Measurements from ENCODE around the gene HRH3. TPM values are rescaled to one million over a fixed set of nuclear protein-coding genes. Genes with fewer than 3 reads are reported as not detected.
A peak's percentile ranks its signal among the peaks of the same experiment; 100 is the strongest.

Gene HRH3
- total RNA-seq, 4 donors from 2014 or later: not detected

DNA sequence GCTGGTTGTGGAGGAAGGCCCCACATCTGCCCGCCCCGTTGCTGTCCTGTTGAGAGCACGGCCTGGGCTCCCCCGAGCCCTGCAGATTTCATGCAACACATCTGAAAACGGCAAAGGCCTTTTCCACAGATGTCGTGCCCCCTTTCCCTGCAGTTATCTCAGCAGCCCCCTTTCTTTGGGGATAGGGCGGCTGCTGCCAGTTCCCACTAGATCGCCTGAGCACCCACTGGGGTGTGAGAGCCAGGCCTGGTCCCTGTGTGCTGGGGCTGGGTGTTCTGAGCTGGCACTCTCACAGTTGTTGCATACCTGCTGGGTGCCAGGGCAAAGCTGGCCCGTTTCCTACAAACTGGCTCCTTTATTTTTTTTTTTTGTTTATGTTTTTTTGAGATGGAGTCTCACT, 49.5 kb downstream of the HRH3 start:
- Histone ChIP-seq H3K27me3 (no peaks in the 10 kb centered on the region), H3K9me3 (no peaks in the 10 kb centered on the region), H3K4me1 (peaks cover 5 to 9% of the 10 kb centered on the region in 2 donors), H3K36me3 (peaks cover 0 to 42% of the 10 kb centered on the region in 2 donors), H3K4me3 (no peak overlapping the region), H3K27ac (no peak overlapping the region)
- no peak for ATAC-seq
- TF ChIP-seq, protein P1, sequence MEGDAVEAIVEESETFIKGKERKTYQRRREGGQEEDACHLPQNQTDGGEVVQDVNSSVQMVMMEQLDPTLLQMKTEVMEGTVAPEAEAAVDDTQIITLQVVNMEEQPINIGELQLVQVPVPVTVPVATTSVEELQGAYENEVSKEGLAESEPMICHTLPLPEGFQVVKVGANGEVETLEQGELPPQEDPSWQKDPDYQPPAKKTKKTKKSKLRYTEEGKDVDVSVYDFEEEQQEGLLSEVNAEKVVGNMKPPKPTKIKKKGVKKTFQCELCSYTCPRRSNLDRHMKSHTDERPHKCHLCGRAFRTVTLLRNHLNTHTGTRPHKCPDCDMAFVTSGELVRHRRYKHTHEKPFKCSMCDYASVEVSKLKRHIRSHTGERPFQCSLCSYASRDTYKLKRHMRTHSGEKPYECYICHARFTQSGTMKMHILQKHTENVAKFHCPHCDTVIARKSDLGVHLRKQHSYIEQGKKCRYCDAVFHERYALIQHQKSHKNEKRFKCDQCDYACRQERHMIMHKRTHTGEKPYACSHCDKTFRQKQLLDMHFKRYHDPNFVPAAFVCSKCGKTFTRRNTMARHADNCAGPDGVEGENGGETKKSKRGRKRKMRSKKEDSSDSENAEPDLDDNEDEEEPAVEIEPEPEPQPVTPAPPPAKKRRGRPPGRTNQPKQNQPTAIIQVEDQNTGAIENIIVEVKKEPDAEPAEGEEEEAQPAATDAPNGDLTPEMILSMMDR (IDR thresholded peaks at IDR 0.05 in 4 of 5, conservative IDR thresholded peaks at IDR 0.05 in 1 of 5): no peak
- no peak for TF ChIP-seq POLR2A (IDR thresholded peaks at IDR 0.05)
- no peak for DNase-seq
- intact Hi-C loops (cut with DNase I; ENCODE audit: low total_unique reads): no loop called here
- in situ Hi-C loops (cut with MboI; ENCODE audit: low sequenced_read_pairs in 4 of 4): no loop called here

DNA sequence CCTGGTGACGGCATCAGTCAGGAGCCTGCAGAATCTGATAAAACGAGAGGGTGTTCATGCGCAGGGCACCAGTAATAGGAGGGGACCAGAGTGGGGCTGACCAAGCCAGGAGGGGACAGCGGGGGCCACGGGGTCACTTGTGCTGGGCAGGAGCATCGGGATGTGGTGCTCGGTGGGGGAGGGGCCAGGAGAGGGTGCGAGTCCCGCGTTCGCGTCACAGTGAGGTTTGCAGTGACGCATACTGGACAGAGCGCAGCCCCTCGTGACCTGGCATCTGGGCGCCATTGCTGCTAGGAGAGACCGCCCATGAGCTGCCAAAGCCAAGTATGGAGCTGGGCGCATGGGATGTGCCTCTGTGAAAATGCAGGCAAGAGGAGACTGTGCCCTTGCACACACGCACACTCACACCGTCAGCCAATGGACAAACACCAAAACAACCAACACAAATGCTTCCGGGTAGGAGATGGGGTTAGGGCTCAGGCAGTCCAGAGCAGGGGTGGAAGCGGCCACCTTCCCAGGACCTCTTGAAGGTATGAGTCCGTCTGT, 51.1 kb downstream of the HRH3 start:
- no peak for DNase-seq
- Histone ChIP-seq H3K27me3 (no peaks in the 10 kb centered on the region), H3K36me3 (peaks cover 0 to 47% of the 10 kb centered on the region in 2 donors), H3K4me3 (no peak overlapping the region), H3K9me3 (no peaks in the 10 kb centered on the region), H3K27ac (no peak overlapping the region), H3K4me1 (peaks cover 5 to 9% of the 10 kb centered on the region in 2 donors)
- ATAC-seq: no peak
- intact Hi-C loops (cut with DNase I; ENCODE audit: low total_unique reads): no loop called here
- no peak for TF ChIP-seq POLR2A (IDR thresholded peaks at IDR 0.05)
- TF ChIP-seq, protein P1 (IDR thresholded peaks at IDR 0.05 in 4 of 5, conservative IDR thresholded peaks at IDR 0.05 in 1 of 5): no peak
- in situ Hi-C loops (cut with MboI; ENCODE audit: low sequenced_read_pairs in 4 of 4): no loop called here

DNA sequence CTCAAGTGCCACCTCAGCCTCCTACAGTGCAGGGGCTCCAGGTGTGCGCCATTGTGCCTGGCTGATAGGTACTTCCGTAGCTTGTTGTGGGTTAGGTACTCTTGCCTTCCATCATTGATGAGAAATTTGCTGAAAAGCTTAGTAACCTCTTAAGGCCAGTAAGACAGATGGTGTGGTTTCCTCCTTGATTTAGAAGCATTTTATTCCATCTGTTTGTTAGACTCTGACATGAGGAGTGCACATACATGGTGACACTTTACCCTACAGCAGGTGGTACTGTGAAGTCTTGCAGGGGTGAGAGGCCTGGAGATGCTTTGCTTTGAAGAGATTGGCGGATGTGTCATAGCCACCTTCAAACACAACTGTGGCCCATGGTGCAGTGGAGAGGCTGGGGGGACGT, 52.0 kb downstream of the HRH3 start:
- intact Hi-C loops (cut with DNase I; ENCODE audit: low total_unique reads) (no loop called here), in situ Hi-C loops (cut with MboI; ENCODE audit: low sequenced_read_pairs in 4 of 4) (no loop called here)
- no peak for TF ChIP-seq POLR2A (IDR thresholded peaks at IDR 0.05)
- TF ChIP-seq, protein P1 (IDR thresholded peaks at IDR 0.05 in 4 of 5, conservative IDR thresholded peaks at IDR 0.05 in 1 of 5): no peak
- Histone ChIP-seq H3K36me3 (peaks cover 0 to 47% of the 10 kb centered on the region in 2 donors), H3K4me1 (peaks cover 5 to 9% of the 10 kb centered on the region in 2 donors), H3K9me3 (no peaks in the 10 kb centered on the region), H3K4me3 (no peak overlapping the region), H3K27me3 (no peaks in the 10 kb centered on the region), H3K27ac (no peak overlapping the region)
- ATAC-seq: no peak
- DNase-seq: no peak

DNA sequence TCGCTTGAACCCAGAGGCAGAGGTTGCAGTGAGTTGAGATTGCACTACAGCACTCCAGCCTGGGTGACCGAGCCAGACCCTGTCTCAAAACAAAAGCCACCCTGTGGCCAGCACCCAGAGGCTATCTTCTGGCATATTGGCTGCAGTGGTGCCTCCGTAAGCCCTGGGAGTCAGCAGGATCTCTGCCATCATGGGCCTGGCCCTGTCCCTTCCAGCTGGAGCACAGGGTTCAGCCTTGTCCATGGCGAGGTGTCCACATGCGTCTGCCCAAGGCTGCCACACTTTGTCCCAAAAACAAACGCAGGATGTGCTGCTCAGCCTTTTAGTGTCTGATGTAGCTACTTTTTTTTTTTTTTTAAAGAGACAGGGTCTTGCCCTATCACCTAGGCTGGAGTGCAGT, 52.6 kb downstream of the HRH3 start:
- H3K4me3 ChIP-seq: no peak overlapping the region
- intact Hi-C loops (cut with DNase I; ENCODE audit: low total_unique reads) (no loop called here), in situ Hi-C loops (cut with MboI; ENCODE audit: low sequenced_read_pairs in 4 of 4) (no loop called here)
- no peaks in the 10 kb centered on the region for H3K9me3 ChIP-seq
- DNase-seq (no peak), ATAC-seq (peak in 1 of 2 donors; percentile 33)
- H3K4me1 ChIP-seq: peaks cover 5 to 9% of the 10 kb centered on the region in 2 donors
- no peaks in the 10 kb centered on the region for H3K27me3 ChIP-seq
- TF ChIP-seq, protein P1 (IDR thresholded peaks at IDR 0.05 in 4 of 5, conservative IDR thresholded peaks at IDR 0.05 in 1 of 5): no peak
- TF ChIP-seq POLR2A (IDR thresholded peaks at IDR 0.05): no peak
- H3K27ac ChIP-seq: peak overlapping the region in 2 of 4 donors; percentile 27 to 42
- H3K36me3 ChIP-seq: peaks cover 0 to 47% of the 10 kb centered on the region in 2 donors

Data from gastrocnemius medialis (tissue), 4 donors.